MM.1S (cell line): ENCODE results near the gene GSG1L.

Experiments used
- CTCF ChIP-seq: fragments of 300-600 bp; sonication (generic); IDR thresholded peaks from 2 replicates; pipeline ENCODE4 v1.5.1; 2016; ENCODE audit warnings: antibody characterized with exemption, low read length, mixed read lengths
- EZH2 ChIP-seq: fragments of 300-600 bp; sonication (generic); optimal IDR thresholded peaks from 2 replicates; pipeline ENCODE3; 2017; ENCODE audit warnings: low read depth, mild to moderate bottlenecking, antibody characterized with exemption, low read length, mixed read lengths
- EZH2phosphoT487 ChIP-seq: fragments of 300-600 bp; sonication (generic); IDR thresholded peaks from 2 replicates; pipeline ENCODE4 v1.6.1; 2018; ENCODE audit warnings: antibody characterized with exemption, low read length

DNA sequence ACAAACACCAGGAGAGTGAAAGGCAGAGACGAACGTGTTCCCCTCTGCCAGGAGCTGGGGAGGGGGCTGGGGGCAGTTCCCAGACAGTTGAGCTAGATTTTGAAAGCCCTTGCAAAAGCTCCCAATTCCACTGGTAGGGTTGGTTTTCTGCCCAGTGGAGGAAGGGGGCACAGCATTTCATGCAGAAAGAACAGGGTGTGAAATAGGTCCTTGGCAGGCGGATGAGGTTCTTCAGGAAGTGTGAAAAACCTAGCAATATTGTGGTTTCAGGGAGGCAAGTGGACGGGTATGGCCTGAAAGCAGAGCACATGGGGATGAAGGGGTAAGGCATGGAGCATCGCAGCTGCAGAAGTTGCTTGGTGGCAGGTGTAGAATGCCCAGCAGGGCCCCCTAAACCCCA, 265.3 kb downstream of the GSG1L start:
- no peak for TF ChIP-seq EZH2
- TF ChIP-seq CTCF: no peak
- no peak for TF ChIP-seq EZH2phosphoT487
